ENCODE measurements around the gene BABAM2.

BABAM2 gene

DNA sequence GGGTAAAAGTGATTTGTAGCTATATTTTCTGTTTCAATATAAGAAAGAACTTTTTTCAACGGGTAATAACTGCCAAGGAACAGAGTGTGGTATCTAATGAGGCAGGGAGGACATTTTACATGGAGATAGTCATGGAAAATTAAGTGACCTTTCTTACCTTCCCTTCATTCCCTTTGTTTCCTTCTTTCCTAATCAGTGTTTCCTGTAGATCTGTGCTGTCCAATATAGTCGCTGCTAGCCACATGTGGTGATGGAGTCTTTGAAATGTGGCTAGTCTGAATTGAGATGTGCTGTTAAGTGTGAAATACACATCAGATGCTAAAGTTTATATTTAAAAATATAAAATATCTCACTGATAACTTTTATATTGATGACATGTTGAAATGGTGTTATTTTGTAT lies 81.8 kb downstream of the BABAM2 start:
- no peaks in the 10 kb centered on the region for H3K36me3 ChIP-seq (ENCODE audit: low read length)
- H3K9me2 ChIP-seq (replicated peaks; ENCODE audit: insufficient read depth, low read length): no peaks in the 10 kb centered on the region
- H3K27ac ChIP-seq (ENCODE audit: low read depth, low read length): no peak overlapping the region
- peaks cover 6% of the 10 kb centered on the region; the same call in 1 of the 2 replicates for H3K9me3 ChIP-seq (ENCODE audit: insufficient read depth, low read length)
- no peaks in the 10 kb centered on the region for H3K79me2 ChIP-seq (ENCODE audit: insufficient read depth, low read length)
- H3F3A ChIP-seq (ENCODE audit: insufficient read depth): 0 out of 2 replicates have a peak, but pooled peaks cover 4% of the 10 kb centered on the region
- H3K27me3 ChIP-seq (ENCODE audit: low read length): no peaks in the 10 kb centered on the region
- no peak overlapping the region for H3K9ac ChIP-seq (ENCODE audit: low read length)
- 0 out of 2 replicates have a peak, but pooled peaks cover 5% of the 10 kb centered on the region for H4K20me1 ChIP-seq (ENCODE audit: low read depth, low read length)
- TF ChIP-seq CTCF (IDR thresholded peaks at IDR 0.05; ENCODE audit: insufficient read depth, low read length, poor library complexity, severe bottlenecking): no peak
- no peak for TF ChIP-seq EZH2phosphoT487 (conservative IDR thresholded peaks at IDR 0.05; ENCODE audit: low read length)
- H3K4me3 ChIP-seq (ENCODE audit: insufficient read depth, low read length, poor library complexity, severe bottlenecking): no peak overlapping the region
- no peak overlapping the region for H2AFZ ChIP-seq (ENCODE audit: low read depth, low read length, severe bottlenecking)
- no peak overlapping the region for H3K4me2 ChIP-seq (ENCODE audit: low read depth, low read length, poor library complexity, severe bottlenecking)

- peaks cover 6% of the 10 kb centered on the region; the same call in 1 of the 2 replicates for H3K9me3 ChIP-seq (ENCODE audit: insufficient read depth, low read length)
- no peak overlapping the region for H2AFZ ChIP-seq (ENCODE audit: low read depth, low read length, severe bottlenecking)
- H4K20me1 ChIP-seq (ENCODE audit: low read depth, low read length): 0 out of 2 replicates have a peak, but pooled peaks cover 5% of the 10 kb centered on the region
- no peak overlapping the region for H3K27ac ChIP-seq (ENCODE audit: low read depth, low read length)
- no peak overlapping the region for H3K4me3 ChIP-seq (ENCODE audit: insufficient read depth, low read length, poor library complexity, severe bottlenecking)
- no peaks in the 10 kb centered on the region for H3K27me3 ChIP-seq (ENCODE audit: low read length)
- no peaks in the 10 kb centered on the region for H3K79me2 ChIP-seq (ENCODE audit: insufficient read depth, low read length)
- TF ChIP-seq EZH2phosphoT487 (conservative IDR thresholded peaks at IDR 0.05; ENCODE audit: low read length) (no peak), CTCF (IDR thresholded peaks at IDR 0.05; ENCODE audit: insufficient read depth, low read length, poor library complexity, severe bottlenecking) (no peak)
- 0 out of 2 replicates have a peak, but pooled peaks cover 4% of the 10 kb centered on the region for H3F3A ChIP-seq (ENCODE audit: insufficient read depth)
- H3K36me3 ChIP-seq (ENCODE audit: low read length): no peaks in the 10 kb centered on the region
- no peaks in the 10 kb centered on the region for H3K9me2 ChIP-seq (replicated peaks; ENCODE audit: insufficient read depth, low read length)
- H3K4me2 ChIP-seq (ENCODE audit: low read depth, low read length, poor library complexity, severe bottlenecking): no peak overlapping the region
- no peak overlapping the region for H3K9ac ChIP-seq (ENCODE audit: low read length)
Observed at GRCh38 chr2:27973592-27973991, 83.1 kb downstream of the BABAM2 start.

DNA sequence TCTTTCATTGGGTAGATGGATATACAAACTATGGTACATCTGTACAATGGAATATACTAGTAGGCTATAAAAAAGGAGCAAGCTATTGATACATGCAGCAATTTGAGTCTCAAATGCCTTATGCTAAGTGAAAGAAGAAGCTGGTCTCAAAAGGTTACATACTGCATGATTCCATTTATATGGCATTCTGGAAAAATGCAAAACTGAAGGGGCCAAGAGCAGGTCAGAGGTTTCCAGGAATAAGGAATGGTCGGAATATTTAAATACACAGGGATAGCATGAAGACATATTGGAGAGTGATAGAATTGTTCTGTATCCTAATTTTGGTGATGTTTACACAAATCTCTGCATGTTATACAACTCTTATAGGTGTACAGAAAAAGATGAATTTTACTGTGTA lies 85.8 kb downstream of the BABAM2 start:
- Histone ChIP-seq H3K9ac (ENCODE audit: low read length) (no peak overlapping the region), H3K4me3 (ENCODE audit: insufficient read depth, low read length, poor library complexity, severe bottlenecking) (no peak overlapping the region), H3K4me2 (ENCODE audit: low read depth, low read length, poor library complexity, severe bottlenecking) (no peak overlapping the region), H3K79me2 (ENCODE audit: insufficient read depth, low read length) (peaks cover 6% of the 10 kb centered on the region; the same call in 1 of the 2 replicates), H3K9me3 (ENCODE audit: insufficient read depth, low read length) (no peaks in the 10 kb centered on the region), H2AFZ (ENCODE audit: low read depth, low read length, severe bottlenecking) (no peak overlapping the region), H3K36me3 (ENCODE audit: low read length) (no peaks in the 10 kb centered on the region; the same call in 1 of the 2 replicates), H3F3A (ENCODE audit: insufficient read depth) (peaks cover 4% of the 10 kb centered on the region; the same call in 1 of the 2 replicates), H3K27me3 (ENCODE audit: low read length) (no peaks in the 10 kb centered on the region), H3K9me2 (replicated peaks; ENCODE audit: insufficient read depth, low read length) (no peaks in the 10 kb centered on the region), H4K20me1 (ENCODE audit: low read depth, low read length) (0 out of 2 replicates have a peak, but pooled peaks cover 5% of the 10 kb centered on the region), H3K27ac (ENCODE audit: low read depth, low read length) (no peak overlapping the region)
- no peak for TF ChIP-seq EZH2phosphoT487 (conservative IDR thresholded peaks at IDR 0.05; ENCODE audit: low read length)
- TF ChIP-seq CTCF (IDR thresholded peaks at IDR 0.05; ENCODE audit: insufficient read depth, low read length, poor library complexity, severe bottlenecking): no peak

Data from SU-DHL-6 (cell line).